K562 (cell line): ENCODE measurements around the gene FOXR1. TPM values are rescaled to one million over a fixed set of nuclear protein-coding genes. Genes with fewer than 3 reads are reported as not detected.
A peak's percentile ranks its signal among the peaks of the same experiment; 100 is the strongest.

Experiments
- ATAC-seq: fragments of 200-7000 bp; cut with Tn5 transposase; 3 replicates; pipeline ENCODE4 v1.9.1; 2020; ENCODE audit warnings: moderate library complexity
- BruUV-seq: library from RNA; stranded (reverse); fragments of 400-500 nt; replicated peaks from 2 replicates; lab custom pipeline; 2021; lab: Mats Ljungman, UMichigan
- CTCF ChIA-PET: fragments of 300-600 bp; formaldehyde crosslinking; extraction: SDS; loops from one replicate; lab custom pipeline; 2021; ENCODE audit warnings: low intra/inter-chr PET ratio; lab: Yijun Ruan, JAX
- POLR2A ChIA-PET: fragments of 300-600, 350-650 bp; sonication (Branson Sonifier 250); formaldehyde crosslinking; extraction: SDS; loops from one replicate; lab custom pipeline; 2021; ENCODE audit warnings: antibody characterized with exemption, inconsistent platforms; lab: Yijun Ruan, JAX
- DNase-seq, 4 experiments: peaks; one replicate each; pipeline versions ENCODE4 v3.0.0 to v3.0.0-alpha.2; 2011 to 2018; ENCODE audit warnings: low spot score in 3 of 4, mixed read lengths in 3 of 4; ENCODE audit errors: extremely low read depth in 1 of 4
- FAIRE-seq: peaks from 2 replicates; lab custom pipeline; 2011; peaks lifted over from hg19 to GRCh38; lab: Jason Lieb, UNC
- H2AFZ ChIP-seq: 2 replicates; pipeline ENCODE4 v1.6.0; 2011; ENCODE audit warnings: low read depth, low read length, control low read depth, inconsistent platforms
- H3K27ac ChIP-seq: fragments of 200-600 bp; 3 replicates; pipeline ENCODE4 v1.8.0; 2011; ENCODE audit warnings: low read depth, mild to moderate bottlenecking, control low read depth, inconsistent platforms, low read length, moderate library complexity, mixed read lengths; ENCODE audit errors: extremely low read depth
- H3K27me3 ChIP-seq, 2 experiments: fragments of 300-600 bp in 1 of 2; 2 replicates in 1 of 2; 3 replicates in 1 of 2; pipeline versions ENCODE4 v1.6.0 to v1.8.0; 2011; ENCODE audit warnings: inconsistent platforms in 2 of 2, low read length in 2 of 2, mild to moderate bottlenecking in 1 of 2, mixed read lengths in 1 of 2, moderate library complexity in 1 of 2; ENCODE audit not compliant: control insufficient read depth in 2 of 2, insufficient read depth in 2 of 2
- H3K36me3 ChIP-seq: fragments of 300-600 bp; 3 replicates; pipeline ENCODE4 v1.8.0; 2011; ENCODE audit warnings: mild to moderate bottlenecking, low read length, inconsistent platforms; ENCODE audit not compliant: control insufficient read depth, insufficient read depth
- H3K4me1 ChIP-seq, 2 experiments: fragments of 200-600 bp in 1 of 2; replicated peaks in 1 of 2; 2 replicates in 1 of 2; 3 replicates in 1 of 2; pipeline versions ENCODE4 v1.5.1 to v1.8.0; 2011; ENCODE audit warnings: inconsistent platforms in 2 of 2, low read length in 2 of 2, mild to moderate bottlenecking in 1 of 2, mixed read lengths in 1 of 2, moderate library complexity in 1 of 2; ENCODE audit not compliant: control insufficient read depth in 2 of 2, insufficient read depth in 2 of 2
- H3K4me2 ChIP-seq: 2 replicates; pipeline ENCODE4 v1.6.1; 2011; ENCODE audit warnings: low read length, control low read depth, inconsistent platforms, mixed read lengths; ENCODE audit not compliant: insufficient read depth
- H3K4me3 ChIP-seq: fragments of 200-600 bp; sonication (generic), shearing (Covaris generic); 2 replicates; pipeline ENCODE4 v1.5.1; 2016; ENCODE audit warnings: control low read depth, inconsistent platforms
- H3K79me2 ChIP-seq: fragments of 200-600 bp; 3 replicates; pipeline ENCODE4 v1.8.0; 2011; ENCODE audit warnings: low read length, inconsistent platforms; ENCODE audit not compliant: control insufficient read depth, insufficient read depth
- H3K9ac ChIP-seq, 2 experiments: 2 replicates each; pipeline versions ENCODE4 v1.6.0 to v1.6.1; 2011; ENCODE audit warnings: low read depth in 2 of 2, low read length in 2 of 2, control low read depth in 1 of 2, inconsistent platforms in 1 of 2, mild to moderate bottlenecking in 1 of 2, mixed read lengths in 1 of 2; ENCODE audit not compliant: insufficient read depth in 1 of 2
- H3K9me1 ChIP-seq: one replicate; pipeline ENCODE4 v1.6.0; 2011; ENCODE audit warnings: inconsistent platforms, mild to moderate bottlenecking, low read length, moderate library complexity; ENCODE audit not compliant: control insufficient read depth, insufficient read depth
- H3K9me3 ChIP-seq: replicated peaks from 2 replicates; pipeline ENCODE4 v1.5.1; 2011; ENCODE audit warnings: low read depth, low read length, inconsistent platforms; ENCODE audit not compliant: control insufficient read depth, insufficient read depth
- H4K20me1 ChIP-seq: replicated peaks from 2 replicates; pipeline ENCODE4 v1.6.1; 2011; ENCODE audit warnings: low read length, inconsistent platforms, mixed read lengths; ENCODE audit not compliant: control insufficient read depth, insufficient read depth
- ARID1B ChIP-seq: fragments of 450-650 bp; IDR thresholded peaks from 2 replicates; pipeline ENCODE4 v1.6.1; 2016; ENCODE audit warnings: antibody characterized with exemption, mild to moderate bottlenecking, inconsistent platforms
- BHLHE40 ChIP-seq: IDR thresholded peaks from 2 replicates; pipeline ENCODE4 v1.6.1; 2011; ENCODE audit warnings: low read length, improper control_type of control experiment
- CBX5 ChIP-seq: IDR thresholded peaks from 2 replicates; pipeline ENCODE4 v1.6.1; 2014; ENCODE audit warnings: low read depth, borderline replicate concordance
- ELF1 ChIP-seq: fragments of 200-800 bp; sonication (Bioruptor generic); IDR thresholded peaks from 2 replicates; pipeline ENCODE4 v1.6.1; 2016; ENCODE audit warnings: missing genetic modification characterization, missing compliant biosample characterization
- LEF1 ChIP-seq: fragments of 450-650 bp; IDR thresholded peaks from 2 replicates; pipeline ENCODE4 v1.6.1; 2016; ENCODE audit warnings: mild to moderate bottlenecking
- MITF ChIP-seq: IDR thresholded peaks from 2 replicates; pipeline ENCODE4 v1.6.1; 2014; ENCODE audit warnings: antibody characterized with exemption
- NRF1 ChIP-seq, 2 experiments: fragments of 450-650 bp; IDR thresholded peaks in 1 of 2; conservative IDR thresholded peaks in 1 of 2; 2 replicates each; pipeline ENCODE4 v1.6.1; 2014; ENCODE audit warnings: mild to moderate bottlenecking in 2 of 2
- PML ChIP-seq: IDR thresholded peaks from 2 replicates; pipeline ENCODE4 v1.6.1; 2012; ENCODE audit warnings: low read length, inconsistent platforms
- POLR3A ChIP-seq: IDR thresholded peaks from 2 replicates; pipeline ENCODE4 v1.6.1; 2011; ENCODE audit warnings: borderline replicate concordance, mild to moderate bottlenecking, moderate library complexity; ENCODE audit not compliant: insufficient read length, insufficient read depth; ENCODE audit errors: extremely low read depth
- RAD51 ChIP-seq: fragments of 450-650 bp; IDR thresholded peaks from 2 replicates; pipeline ENCODE4 v1.7.1; 2016; ENCODE audit warnings: low read depth, mild to moderate bottlenecking, borderline replicate concordance
- STAT6 ChIP-seq: sonication (generic); formaldehyde crosslinking; IDR thresholded peaks from 2 replicates; pipeline ENCODE4 v1.8.1; 2023; ENCODE audit warnings: mild to moderate bottlenecking, missing genetic modification reagents
- XRCC5 ChIP-seq: fragments of 200-400 bp; formaldehyde crosslinking; IDR thresholded peaks from 2 replicates; pipeline ENCODE4 v1.6.1; 2017; ENCODE audit warnings: low read depth, mild to moderate bottlenecking, low read length
- ZNF124 ChIP-seq: sonication (generic); formaldehyde crosslinking; IDR thresholded peaks from 2 replicates; pipeline ENCODE4 v1.8.1; 2022; ENCODE audit warnings: missing genetic modification reagents
- ZNF274 ChIP-seq: IDR thresholded peaks from 2 replicates; pipeline ENCODE4 v1.6.1; 2011; ENCODE audit warnings: low read depth, mild to moderate bottlenecking, low read length, moderate library complexity, borderline replicate concordance
- ZNF592 ChIP-seq: fragments of 450-650 bp; IDR thresholded peaks from 2 replicates; pipeline ENCODE4 v1.6.1; 2017; ENCODE audit warnings: antibody characterized with exemption, mild to moderate bottlenecking
- WGBS: fragments of 100-300 bp; shearing (Covaris generic); methylation state at CpG from one replicate; pipeline ENCODE4 v1.1.6; 2016; ENCODE audit warnings: low coverage, mixed read lengths; ENCODE audit not compliant: insufficient coverage; ENCODE audit errors: missing lambda C conversion rate; 5-methylcytosine and 5-hydroxymethylcytosine counted together
- in situ Hi-C: fragments of 300-500 bp; cut with MboI; formaldehyde crosslinking; loops from 4 replicates; pipeline ENCODE4 v1.15.0; 2018; ENCODE audit warnings: inconsistent platforms, mixed read lengths
- intact Hi-C: fragments of 100-400 bp; cut with micrococcal nuclease; formaldehyde crosslinking; loops from 2 replicates; pipeline ENCODE4 v1.14.2; 2022
- polyA plus RNA-seq, 8 experiments: library from polyadenylated mRNA; depleted of rRNA in 4 of 8; stranded (reverse) in 5 of 8; unstranded in 3 of 8; fragments of >200 nt; fragmentation: Nextera tagmentation in 2 of 8; fragmentation: Illumina TruSeq in 1 of 8; extraction: Ambion mirVana in 2 of 8; extraction: Trizol in 1 of 8; gene quantifications; 2 replicates each; pipeline versions ENCODE4 v1.2.1 to v1.2.3, GENCODE V29; 2011 to 2014; ENCODE audit warnings: inconsistent platforms in 1 of 8, missing spikeins in 1 of 8
- total RNA-seq, 7 experiments: library from RNA; depleted of rRNA in 6 of 7; stranded (reverse); fragments of >200 nt in 6 of 7; fragmentation: Illumina TruSeq in 2 of 7; extraction: Trizol in 2 of 7; gene quantifications; 2 replicates each; pipeline versions ENCODE4 v1.2.1 to v1.2.3, GENCODE V29; 2011 to 2021; ENCODE audit warnings: low replicate concordance in 1 of 7

The FOXR1 gene
- total and polyA plus RNA-seq, 9 of the 15 experiments (the other 6 are each of a cell fraction or from before 2014, with no cell fraction given) = not detected

GRCh38 chr11:118984825-118985224, 13.3 kb downstream of the FOXR1 start (continued):
- TF ChIP-seq PML = no peak

- H3K4me2 ChIP-seq = no peak overlapping the region
- no peaks in the 10 kb centered on the region for H3K36me3 ChIP-seq
- DNase-seq (no peak), ATAC-seq (0 out of 3 replicates have a peak, but pooled peaks have one; percentile 27), FAIRE-seq (no peak)
- in situ Hi-C loops (no loop called here), intact Hi-C loops (no loop called here)
- POLR2A ChIA-PET = no interaction called here
- no TSS peak for BruUV-seq
- WGBS = 66% methylated on average over 5 of the region's 5 CpGs
- H3K9me1 ChIP-seq = no peaks in the 10 kb centered on the region
- no peaks in the 10 kb centered on the region for H3K79me2 ChIP-seq
- H4K20me1 ChIP-seq = no peaks in the 10 kb centered on the region
- no peak overlapping the region for H2AFZ ChIP-seq
- no peak overlapping the region for H3K4me3 ChIP-seq
- CTCF ChIA-PET = no interaction called here
- H3K9ac ChIP-seq = no peak overlapping the region
- no peak overlapping the region for H3K27ac ChIP-seq
- H3K4me1 ChIP-seq = peaks cover 0 to 2% of the 10 kb centered on the region in 2 experiments; a peak in 3 of 5 replicates
- no peaks in the 10 kb centered on the region for H3K9me3 ChIP-seq
- no peaks in the 10 kb centered on the region for H3K27me3 ChIP-seq
- TF ChIP-seq BHLHE40 (no peak), RAD51 (no peak), XRCC5 (no peak), ARID1B (no peak), NRF1 (conservative IDR thresholded peaks at IDR 0.05 in 1 of 2, IDR thresholded peaks at IDR 0.05 in 1 of 2) (no peak), STAT6 (CRISPR knock-in tag) (no peak), ZNF124 (CRISPR knock-in tag) (no peak), ZNF592 (no peak), ZNF274 (no peak), POLR3A (no peak), LEF1 (no peak), MITF (no peak), CBX5 (no peak), ELF1 (tag) (no peak)
Measured at GRCh38 chr11:118988280-118988679, 16.7 kb downstream of the FOXR1 start.
